ENCODE data around the gene ATAD3B. TPM values are rescaled to one million over a fixed set of nuclear protein-coding genes. Genes with fewer than 3 reads are reported as not detected.
A peak's percentile ranks its signal among the peaks of the same experiment; 100 is the strongest.
"Not testable (repeated sequence)": the region's sequence is repeated elsewhere in the genome, so short reads cannot be mapped to it uniquely, and the experiment has no call there.

ATAD3B gene
- total RNA-seq, 1 donor from 2014 or later: 14.2 TPM

GRCh38 chr1:1428174-1428573 lies 43.4 kb upstream of the ATAD3B start:
- H3K4me1 ChIP-seq: peaks cover 6 to 11% of the 10 kb centered on the region in 2 donors
- H3K27me3 ChIP-seq: no peaks in the 10 kb centered on the region
- TF ChIP-seq CTCF (IDR thresholded peaks at IDR 0.05): no peak
- no peaks in the 10 kb centered on the region for H3K36me3 ChIP-seq
- intact Hi-C loops (cut with DNase I): no loop called here
- no peaks in the 10 kb centered on the region for H3K9me3 ChIP-seq
- no peak for DNase-seq (ENCODE audit: low spot score in 2 of 2)
- H3K27ac ChIP-seq: no peak overlapping the region
- H3K4me3 ChIP-seq: no peak overlapping the region

- H3K9me3 ChIP-seq; H3K4me3 ChIP-seq; DNase-seq (ENCODE audit: low spot score in 2 of 2); H3K27ac ChIP-seq; intact Hi-C loops (cut with DNase I); H3K27me3 ChIP-seq; H3K36me3 ChIP-seq: not testable (repeated sequence)
- peaks cover 6 to 12% of the 10 kb centered on the region in 2 donors for H3K4me1 ChIP-seq
Observed at GRCh38 chr1:1428967-1429366, 42.6 kb upstream of the ATAD3B start.

- Histone ChIP-seq H3K4me1 (peaks cover 11 to 19% of the 10 kb centered on the region in 2 donors), H3K4me3 (no peak overlapping the region), H3K27me3 (no peaks in the 10 kb centered on the region), H3K9me3 (no peaks in the 10 kb centered on the region), H3K36me3 (no peaks in the 10 kb centered on the region), H3K27ac (peak overlapping the region; percentile 81 to 82)
- TF ChIP-seq CTCF (IDR thresholded peaks at IDR 0.05): no peak
- intact Hi-C loops (cut with DNase I): no loop called here
- DNase-seq (ENCODE audit: low spot score in 2 of 2): no peak
Observed at GRCh38 chr1:1429671-1430073, 41.9 kb upstream of the ATAD3B start.

GRCh38 chr1:1430114-1430982 lies 41.2 kb upstream of the ATAD3B start:
- Histone ChIP-seq H3K4me1 (peaks cover 11 to 24% of the 10 kb centered on the region in 2 donors), H3K27ac (peak overlapping the region; percentile 81 to 82), H3K27me3 (no peaks in the 10 kb centered on the region), H3K9me3 (no peaks in the 10 kb centered on the region), H3K36me3 (no peaks in the 10 kb centered on the region), H3K4me3 (no peak overlapping the region)
- TF ChIP-seq CTCF (IDR thresholded peaks at IDR 0.05): peak in 1 of 3 experiments; percentile 15
- peak in 1 of 2 donors; percentile 75 for DNase-seq (ENCODE audit: low spot score in 2 of 2)
- intact Hi-C loops (cut with DNase I): no loop called here

- no peaks in the 10 kb centered on the region for H3K9me3 ChIP-seq
- intact Hi-C loops (cut with DNase I): no loop called here
- peaks cover 3% of the 10 kb centered on the region for H3K27me3 ChIP-seq
- TF ChIP-seq CTCF (IDR thresholded peaks at IDR 0.05): no peak
- no peaks in the 10 kb centered on the region for H3K36me3 ChIP-seq
- DNase-seq (ENCODE audit: low spot score in 2 of 2): no peak
- no peak overlapping the region for H3K4me3 ChIP-seq
- peaks cover 16 to 28% of the 10 kb centered on the region in 2 donors for H3K4me1 ChIP-seq
- H3K27ac ChIP-seq: peak overlapping the region; percentile 81 to 82
Observed at GRCh38 chr1:1430992-1431844, 40.3 kb upstream of the ATAD3B start.

- H3K27ac ChIP-seq: peak overlapping the region; percentile 81 to 82
- H3K36me3 ChIP-seq: no peaks in the 10 kb centered on the region
- H3K9me3 ChIP-seq: no peaks in the 10 kb centered on the region
- peaks cover 3% of the 10 kb centered on the region for H3K27me3 ChIP-seq
- intact Hi-C loops (cut with DNase I): no loop called here
- peaks cover 18 to 34% of the 10 kb centered on the region in 2 donors for H3K4me1 ChIP-seq
- no peak for TF ChIP-seq CTCF (IDR thresholded peaks at IDR 0.05)
- no peak overlapping the region for H3K4me3 ChIP-seq
- no peak for DNase-seq (ENCODE audit: low spot score in 2 of 2)
Observed at GRCh38 chr1:1431845-1432273, 39.7 kb upstream of the ATAD3B start.
